PC-9 (cell line): ENCODE data around the gene MTHFD1.

Source experiments
- EZH2 ChIP-seq: fragments of 200-600 bp; sonication (generic); IDR thresholded peaks from 2 replicates; pipeline ENCODE4 v1.8.0; 2017; ENCODE audit warnings: antibody characterized with exemption, low read depth
- TF ChIP-seq, protein P1 (sequence below): fragments of 200-600 bp; sonication (generic); conservative IDR thresholded peaks from 2 replicates; pipeline ENCODE4 v1.6.1; 2017; ENCODE audit warnings: mixed run types, antibody characterized with exemption, mild to moderate bottlenecking, moderate library complexity

DNA sequence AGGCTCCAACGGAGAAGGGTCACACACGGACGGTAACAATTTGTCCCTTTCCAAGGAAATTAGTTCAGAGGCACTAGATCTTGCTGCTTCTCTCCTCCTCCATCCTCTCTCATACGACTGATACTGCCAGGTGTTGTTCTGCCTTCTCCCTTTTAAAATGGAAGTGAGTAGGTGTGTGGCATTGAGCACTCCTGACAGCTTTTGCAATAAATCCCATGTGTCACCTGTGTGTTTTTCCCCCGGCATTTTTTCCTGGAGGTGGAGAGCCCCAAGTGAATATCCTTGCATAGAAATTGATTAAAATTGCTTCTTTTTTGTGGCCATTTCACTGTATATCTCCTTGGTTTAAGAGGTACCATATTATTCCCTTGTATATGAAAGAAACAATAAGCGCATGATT is 51.0 kb downstream of the MTHFD1 start:
- TF ChIP-seq EZH2, result no peak
- TF ChIP-seq, protein P1, sequence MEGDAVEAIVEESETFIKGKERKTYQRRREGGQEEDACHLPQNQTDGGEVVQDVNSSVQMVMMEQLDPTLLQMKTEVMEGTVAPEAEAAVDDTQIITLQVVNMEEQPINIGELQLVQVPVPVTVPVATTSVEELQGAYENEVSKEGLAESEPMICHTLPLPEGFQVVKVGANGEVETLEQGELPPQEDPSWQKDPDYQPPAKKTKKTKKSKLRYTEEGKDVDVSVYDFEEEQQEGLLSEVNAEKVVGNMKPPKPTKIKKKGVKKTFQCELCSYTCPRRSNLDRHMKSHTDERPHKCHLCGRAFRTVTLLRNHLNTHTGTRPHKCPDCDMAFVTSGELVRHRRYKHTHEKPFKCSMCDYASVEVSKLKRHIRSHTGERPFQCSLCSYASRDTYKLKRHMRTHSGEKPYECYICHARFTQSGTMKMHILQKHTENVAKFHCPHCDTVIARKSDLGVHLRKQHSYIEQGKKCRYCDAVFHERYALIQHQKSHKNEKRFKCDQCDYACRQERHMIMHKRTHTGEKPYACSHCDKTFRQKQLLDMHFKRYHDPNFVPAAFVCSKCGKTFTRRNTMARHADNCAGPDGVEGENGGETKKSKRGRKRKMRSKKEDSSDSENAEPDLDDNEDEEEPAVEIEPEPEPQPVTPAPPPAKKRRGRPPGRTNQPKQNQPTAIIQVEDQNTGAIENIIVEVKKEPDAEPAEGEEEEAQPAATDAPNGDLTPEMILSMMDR, result no peak
